ENCODE results near the gene THOC6. TPM values are rescaled to one million over a fixed set of nuclear protein-coding genes. Genes with fewer than 3 reads are reported as not detected.

THOC6 gene
- total and polyA plus RNA-seq, 2 donors (not counting 3 experiments of a cell fraction or from before 2014, with no cell fraction given) = 23.9 to 39.3 TPM

- Histone ChIP-seq H3K9me1 (replicated peaks; ENCODE audit: control insufficient read depth, extremely low read depth, insufficient read depth, low read length) (no peaks in the 10 kb centered on the region), H4K20me1 (replicated peaks; ENCODE audit: control insufficient read depth, extremely low read depth, insufficient read depth, low read length) (no peaks in the 10 kb centered on the region), H3K9me3 (replicated peaks; ENCODE audit: control insufficient read depth, insufficient read depth, low read length) (no peaks in the 10 kb centered on the region), H3K79me2 (ENCODE audit: control insufficient read depth, insufficient read depth, low read length) (peaks cover 2% of the 10 kb centered on the region), H3K36me3 (ENCODE audit: control insufficient read depth in 2 of 2, extremely low read depth in 1 of 2, insufficient read depth in 2 of 2, low read length in 2 of 2) (peaks cover 0 to 5% of the 10 kb centered on the region in 2 experiments), H3K4me3 (replicated peaks in 1 of 3; ENCODE audit: insufficient read depth in 1 of 3, low read depth in 1 of 3, low read length in 3 of 3) (peak overlapping the region; percentile 45 to 61 (median 53)), H2AFZ (ENCODE audit: low read depth, low read length) (no peak overlapping the region), H3K27me3 (ENCODE audit: control insufficient read depth in 2 of 2, insufficient read depth in 2 of 2, low read length in 2 of 2) (peaks cover 0 to 2% of the 10 kb centered on the region in 2 experiments), H3K27ac (ENCODE audit: insufficient read depth, low read depth, low read length) (peak overlapping the region; percentile 98), H3K9ac (replicated peaks; ENCODE audit: extremely low read depth, insufficient read depth, low read length) (peak overlapping the region; percentile 90), H3K4me2 (ENCODE audit: insufficient read depth, low read length) (peak overlapping the region; percentile 83), H3K4me1 (ENCODE audit: control insufficient read depth, extremely low read depth, insufficient read depth, low read length) (peaks cover 18% of the 10 kb centered on the region)
- FAIRE-seq = peak; percentile 62
- CTCF ChIA-PET = interaction anchor here (1.4 to 6.1 kb wide), 5 partner anchors 9 to 108 kb away, joined by 6 to 52 read pairs (median 9); no protein-coding TSS in a partner anchor
- dilution Hi-C loops (cut with MboI; ENCODE audit: extremely low pct_ligation_motif_present, low sequenced_read_pairs) (no loop called here), intact Hi-C loops (cut with micrococcal nuclease) (loop anchor here (2.0 kb wide), 1 partner anchor 117 kb away; no protein-coding TSS in a partner anchor)
- POLR2A ChIA-PET = interaction anchor here (0.6 to 2.2 kb wide), 5 partner anchors 14 to 139 kb away, joined by 3 to 16 read pairs (median 4); partner anchors contain the start of gene ZNF213
- peak; percentile 59 for TF ChIP-seq FOS (IDR thresholded peaks at IDR 0.05; ENCODE audit: borderline replicate concordance, insufficient read depth, low read length)
- peak; percentile 76 for TF ChIP-seq POLR2A (IDR thresholded peaks at IDR 0.05; ENCODE audit: low read depth, low read length)
- TF ChIP-seq MAX (IDR thresholded peaks at IDR 0.05; ENCODE audit: insufficient read depth, insufficient read length) = no peak
- no peak for TF ChIP-seq JUN (IDR thresholded peaks at IDR 0.05; ENCODE audit: borderline replicate concordance, insufficient read depth, insufficient read length, low read depth)
- peak; percentile 9 to 30 for TF ChIP-seq CTCF (IDR thresholded peaks at IDR 0.05; ENCODE audit: extremely low read depth in 1 of 2, insufficient read depth in 1 of 2, low read depth in 1 of 2, low read length in 2 of 2)
- TSS peak; percentile 74 for BruUV-seq (replicated peaks)
- DNase-seq (ENCODE audit: low read depth, low spot score) = peak; percentile 65
Measured at GRCh38 chr16:3021449-3022207, 2.2 kb upstream of the THOC6 start.

Data from endothelial cell of umbilical vein (primary cell).